Measurements from ENCODE around the gene SFXN3.

DNA sequence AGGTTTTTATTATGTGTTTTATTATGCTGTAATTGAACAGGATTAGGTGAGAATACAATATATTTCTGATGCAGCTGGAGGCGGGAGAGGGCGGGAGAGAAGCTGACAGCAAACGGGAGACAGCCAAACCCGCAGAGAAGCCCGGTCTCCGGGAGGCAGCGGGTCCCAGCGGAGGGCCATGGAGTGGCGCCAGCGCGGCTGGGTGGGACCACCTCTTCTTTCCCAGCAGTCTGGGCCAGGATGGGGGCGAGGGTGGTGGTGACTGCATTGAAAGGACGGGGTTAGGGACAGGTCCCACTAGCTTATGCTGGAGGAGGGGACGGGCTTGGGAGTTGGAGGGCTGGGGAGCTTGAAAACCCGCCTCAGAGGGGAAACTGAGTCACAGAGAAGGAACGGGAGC, 16.2 kb downstream of the SFXN3 start:
- TF ChIP-seq GATA2 (IDR thresholded peaks at IDR 0.05; ENCODE audit: low read depth, low read length): no peak
- no peak for TF ChIP-seq GATA3 (IDR thresholded peaks at IDR 0.05; ENCODE audit: low read depth, low read length)

Data from SH-SY5Y (cell line).